Spleen (tissue), 11 donors: ENCODE measurements around the gene IL11RA. TPM values are rescaled to one million over a fixed set of nuclear protein-coding genes. Genes with fewer than 3 reads are reported as not detected.
A peak's percentile ranks its signal among the peaks of the same experiment; 100 is the strongest.
"Not testable (repeated sequence)": the region's sequence is repeated elsewhere in the genome, so short reads cannot be mapped to it uniquely, and the experiment has no call there.

Experiments used
- DNase-seq: peaks from one replicate; pipeline ENCODE4 v3.0.0-alpha.2; 2020
- H3K27ac ChIP-seq, 8 donors: fragments of 200-600 bp; sonication (generic) in 7 of 8; 1 replicate in 4 of 8; 2 replicates in 4 of 8; pipeline versions ENCODE4 v1.5.0 to v1.8.0; 2016 to 2021; ENCODE audit warnings: inconsistent platforms in 4 of 8, mild to moderate bottlenecking in 4 of 8, moderate library complexity in 1 of 8
- H3K27me3 ChIP-seq, 7 donors: fragments of 200-600 bp; sonication (generic) in 6 of 7; replicated peaks in 1 of 7; 1 replicate in 4 of 7; 2 replicates in 3 of 7; pipeline versions ENCODE4 v1.5.0 to v1.8.0; 2016 to 2021; ENCODE audit warnings: inconsistent platforms in 3 of 7, mild to moderate bottlenecking in 1 of 7
- H3K36me3 ChIP-seq, 6 donors: fragments of 200-600 bp; sonication (generic) in 5 of 6; 1 replicate in 4 of 6; 2 replicates in 2 of 6; pipeline versions ENCODE4 v1.5.0 to v1.8.0; 2016 to 2021; ENCODE audit warnings: inconsistent platforms in 2 of 6
- H3K4me1 ChIP-seq, 6 donors: fragments of 200-600 bp; sonication (generic) in 5 of 6; 1 replicate in 3 of 6; 2 replicates in 3 of 6; pipeline versions ENCODE4 v1.5.0 to v1.8.0; 2016 to 2021; ENCODE audit warnings: inconsistent platforms in 3 of 6
- H3K4me3 ChIP-seq, 8 donors: fragments of 200-600 bp; sonication (generic) in 7 of 8; 1 replicate in 4 of 8; 2 replicates in 4 of 8; pipeline versions ENCODE4 v1.5.0 to v1.8.0; 2016 to 2021; ENCODE audit warnings: inconsistent platforms in 4 of 8, mild to moderate bottlenecking in 4 of 8, moderate library complexity in 2 of 8
- H3K9me3 ChIP-seq, 8 donors: fragments of 200-600 bp; sonication (generic) in 7 of 8; 1 replicate in 4 of 8; 2 replicates in 4 of 8; pipeline versions ENCODE4 v1.5.0 to v1.8.0; 2016 to 2021; ENCODE audit warnings: inconsistent platforms in 4 of 8
- CTCF ChIP-seq, 11 experiments: fragments of 200-600 bp in 7 of 11; fragments of 450-650 bp in 4 of 11; sonication (generic) in 4 of 11; IDR thresholded peaks in 8 of 11; conservative IDR thresholded peaks in 3 of 11; 1 replicate in 7 of 11; 2 replicates in 4 of 11; pipeline versions ENCODE4 v1.4.0 to v1.8.0; 2016 to 2021; ENCODE audit warnings: antibody characterized with exemption in 11 of 11, inconsistent platforms in 4 of 11, mild to moderate bottlenecking in 1 of 11
- POLR2A ChIP-seq, 3 donors: fragments of 450-650 bp; IDR thresholded peaks; one replicate each; pipeline ENCODE4 v1.5.1; 2017; ENCODE audit warnings: antibody characterized with exemption in 3 of 3, mild to moderate bottlenecking in 1 of 3
- POLR2AphosphoS5 ChIP-seq, 3 donors: sonication (generic); formaldehyde crosslinking; IDR thresholded peaks; one replicate each; pipeline ENCODE4 v1.5.1; 2017; ENCODE audit warnings: antibody characterized with exemption in 3 of 3
- WGBS, 5 donors: extraction: QIAGEN DNeasy Blood & Tissue Kit in 3 of 5; methylation state at CpG; one replicate each; pipeline versions ENCODE4 v1.1.5 to v1.1.7; 2013 to 2018; 5-methylcytosine and 5-hydroxymethylcytosine counted together
- intact Hi-C: fragments of 100-400 bp; cut with DNase I; formaldehyde crosslinking; loops from one replicate; pipeline ENCODE4 v1.15.0; 2023; ENCODE audit warnings: low total_unique reads
- polyA plus RNA-seq, 3 donors: library from polyadenylated mRNA; stranded (reverse); fragments of 200-250 nt; gene quantifications; one replicate each; pipeline ENCODE4 v1.2.1, GENCODE V29; 2013
- total RNA-seq, 7 donors: library from RNA; depleted of rRNA in 3 of 7; stranded (reverse); fragments of >200 nt in 3 of 7; fragmentation: NEBNext Ultra II Directional in 4 of 7; extraction: Animal tissue kit (Norgen Biotek cat#: 25700) in 4 of 7; gene quantifications; one replicate each; pipeline versions ENCODE4 v1.1.0 to v1.2.1, GENCODE V29; 2016 to 2021
- donor health status: healthy with polysubstance abuse.
- donor health status: DM: no; HTN: no; CAD: no; lungs with moderate emphysema.
- donor health status: DM: no; HTN: no; CAD: no.
- donor health status: Bipolar disorder and iron deficiency.
- donor health status: healthy.
- donor health status: DM: no; HTN: no; CAD: no.
- donor health status: DM: yes; HTN: yes; CAD: no.

The IL11RA gene
- total and polyA plus RNA-seq, 10 donors = 16.3 to 43.9 (median 28.9) TPM

- DNase-seq = peak; percentile 98
- Histone ChIP-seq H3K27me3 (no peaks in the 10 kb centered on the region), H3K4me1 (peaks cover 0 to 49% (median 37%) of the 10 kb centered on the region in 6 donors), H3K36me3 (peaks cover 0 to 13% (median 3%) of the 10 kb centered on the region in 6 donors), H3K4me3 (peak within 1 kb of the TSS; percentile 66 to 95 (median 72)), H3K9me3 (no peaks in the 10 kb centered on the region), H3K27ac (peak within 1 kb of the TSS; percentile 80 to 95 (median 90))
- WGBS, 5 donors = 0 to 1% (median 1%) methylated on average over 32 to 74 of the region's 74 CpGs
- TF ChIP-seq POLR2AphosphoS5 (IDR thresholded peaks at IDR 0.05) = peak; percentile 93 to 95 (median 95)
- TF ChIP-seq CTCF (IDR thresholded peaks at IDR 0.05 in 8 of 11, conservative IDR thresholded peaks at IDR 0.05 in 3 of 11) = peak in 7 of 11 experiments; percentile 7 to 20 (median 16)
- TF ChIP-seq POLR2A (IDR thresholded peaks at IDR 0.05) = peak in 1 of 3 donors; percentile 72
- intact Hi-C loops = no loop called here
Observed at GRCh38 chr9:34637356-34638137, 14.4 kb upstream of the IL11RA start, which contains the start of gene SIGMAR1. Gene SIGMAR1, minus strand, starts transcription at chr9:34637787. Its CDS starts 90 bp downstream, at chr9:34637697.

- intact Hi-C loops = no loop called here
- Histone ChIP-seq H3K27ac (peak overlapping the region; percentile 80 to 95 (median 90)), H3K4me1 (peaks cover 0 to 49% (median 37%) of the 10 kb centered on the region in 6 donors), H3K36me3 (peaks cover 0 to 13% (median 3%) of the 10 kb centered on the region in 6 donors), H3K27me3 (no peaks in the 10 kb centered on the region), H3K9me3 (no peaks in the 10 kb centered on the region), H3K4me3 (peak overlapping the region; percentile 66 to 95 (median 72))
- TF ChIP-seq CTCF (IDR thresholded peaks at IDR 0.05 in 8 of 11, conservative IDR thresholded peaks at IDR 0.05 in 3 of 11) (no peak), POLR2A (IDR thresholded peaks at IDR 0.05) (no peak), POLR2AphosphoS5 (IDR thresholded peaks at IDR 0.05) (no peak)
- 21 to 38% (median 22%) methylated on average over 7 of the region's 7 CpGs for WGBS, 5 donors
- DNase-seq = no peak
Observed at GRCh38 chr9:34638138-34638445, 13.9 kb upstream of the IL11RA start.

- H3K9me3 ChIP-seq = not testable (repeated sequence)
- peaks cover 0 to 41% (median 33%) of the 10 kb centered on the region in 6 donors for H3K4me1 ChIP-seq
Observed at GRCh38 chr9:34639322-34639721, 12.7 kb upstream of the IL11RA start.

GRCh38 chr9:34642679-34643078 lies 9.3 kb upstream of the IL11RA start:
- 96 to 100% (median 98%) methylated on average over 1 of the region's 1 CpG for WGBS, 5 donors
- DNase-seq = no peak
- no peak overlapping the region for H3K27ac ChIP-seq
- H3K27me3 ChIP-seq = no peaks in the 10 kb centered on the region
- H3K9me3 ChIP-seq = no peaks in the 10 kb centered on the region
- intact Hi-C loops = no loop called here
- no peak overlapping the region for H3K4me3 ChIP-seq
- TF ChIP-seq CTCF (IDR thresholded peaks at IDR 0.05 in 8 of 11, conservative IDR thresholded peaks at IDR 0.05 in 3 of 11) = no peak
- TF ChIP-seq POLR2A (IDR thresholded peaks at IDR 0.05) = no peak
- no peak for TF ChIP-seq POLR2AphosphoS5 (IDR thresholded peaks at IDR 0.05)
- peaks cover 11 to 29% (median 23%) of the 10 kb centered on the region in 6 donors for H3K4me1 ChIP-seq
- no peaks in the 10 kb centered on the region for H3K36me3 ChIP-seq

More at GRCh38 chr9:34639322-34639721, 12.7 kb upstream of the IL11RA start:
- peaks cover 0 to 13% (median 3%) of the 10 kb centered on the region in 6 donors for H3K36me3 ChIP-seq
- intact Hi-C loops, H3K27ac ChIP-seq, H3K4me3 ChIP-seq, H3K27me3 ChIP-seq, DNase-seq: not testable (repeated sequence)
- 85 to 95% (median 89%) methylated on average over 8 of the region's 8 CpGs for WGBS, 5 donors
